Hepatocyte (in vitro differentiated cells): ENCODE measurements around the gene MARCHF2. TPM values are rescaled to one million over a fixed set of nuclear protein-coding genes. Genes with fewer than 3 reads are reported as not detected.

Source experiments
- DNase-seq: peaks from one replicate; pipeline ENCODE4 v3.0.0-alpha.2; 2016; ENCODE audit warnings: low spot score
- H2AFZ ChIP-seq: fragments of 200-600 bp; sonication (generic); 2 replicates; pipeline ENCODE4 v1.6.0; 2016; ENCODE audit warnings: antibody characterized with exemption, mild to moderate bottlenecking
- H3K27ac ChIP-seq: fragments of 200-600 bp; sonication (generic); 2 replicates; pipeline ENCODE4 v1.5.1; 2016; ENCODE audit warnings: mild to moderate bottlenecking
- H3K27me3 ChIP-seq: fragments of 200-600 bp; sonication (generic); 2 replicates; pipeline ENCODE4 v1.6.1; 2016
- H3K36me3 ChIP-seq: fragments of 200-600 bp; sonication (generic); replicated peaks from 2 replicates; pipeline ENCODE4 v1.5.1; 2016; ENCODE audit warnings: low read depth; ENCODE audit not compliant: insufficient read depth
- H3K4me1 ChIP-seq: fragments of 200-600 bp; sonication (generic); 2 replicates; pipeline ENCODE4 v1.5.1; 2016; ENCODE audit warnings: mild to moderate bottlenecking, moderate library complexity; ENCODE audit not compliant: insufficient read depth
- H3K4me2 ChIP-seq: fragments of 200-600 bp; sonication (generic); 2 replicates; pipeline ENCODE4 v1.6.0; 2016
- H3K4me3 ChIP-seq: fragments of 200-600 bp; sonication (generic); 2 replicates; pipeline ENCODE4 v1.5.1; 2016; ENCODE audit warnings: mild to moderate bottlenecking
- H3K79me2 ChIP-seq: fragments of 200-600 bp; sonication (generic); 2 replicates; pipeline ENCODE4 v1.6.0; 2017; ENCODE audit warnings: mild to moderate bottlenecking
- H3K9me2 ChIP-seq: fragments of 200-600 bp; sonication (generic); replicated peaks from 2 replicates; pipeline ENCODE4 v1.6.0; 2017; ENCODE audit warnings: mild to moderate bottlenecking; ENCODE audit not compliant: insufficient read depth
- H3K9me3 ChIP-seq: fragments of 200-600 bp; sonication (generic); 2 replicates; pipeline ENCODE4 v1.5.1; 2016; ENCODE audit warnings: low read depth, mild to moderate bottlenecking
- H4K20me1 ChIP-seq: fragments of 200-600 bp; sonication (generic); 2 replicates; pipeline ENCODE4 v1.6.0; 2016; ENCODE audit warnings: mild to moderate bottlenecking; ENCODE audit not compliant: insufficient read depth, poor library complexity, severe bottlenecking
- CTCF ChIP-seq: fragments of 200-600 bp; sonication (generic); IDR thresholded peaks from 2 replicates; pipeline ENCODE4 v1.5.1; 2016; ENCODE audit warnings: antibody characterized with exemption, mild to moderate bottlenecking; ENCODE audit not compliant: poor library complexity
- EZH2 ChIP-seq: fragments of 200-600 bp; sonication (generic); IDR thresholded peaks from 2 replicates; pipeline ENCODE4 v1.6.1; 2016; ENCODE audit warnings: antibody characterized with exemption, mild to moderate bottlenecking, borderline replicate concordance
- EZH2phosphoT487 ChIP-seq: fragments of 200-600 bp; sonication (generic); IDR thresholded peaks from one replicate; pipeline ENCODE4 v1.6.1; 2018; ENCODE audit warnings: antibody characterized with exemption, mild to moderate bottlenecking, low read depth, moderate library complexity; ENCODE audit not compliant: unreplicated experiment, severe bottlenecking
- WGBS: methylation state at CpG from one replicate; pipeline ENCODE4 v1.1.6; 2016; ENCODE audit warnings: low lambda C conversion rate; ENCODE audit errors: missing lambda C conversion rate; 5-methylcytosine and 5-hydroxymethylcytosine counted together
- polyA plus RNA-seq: library from polyadenylated mRNA; unstranded; fragments of >200 nt; fragmentation: Nextera tagmentation; extraction: Ambion mirVana; gene quantifications from 2 replicates; pipeline ENCODE4 v1.2.1, GENCODE V29; 2016
- total RNA-seq: library from RNA; depleted of rRNA; stranded (reverse); fragments of >200 nt; gene quantifications from 2 replicates; pipeline ENCODE4 v1.2.3, GENCODE V29; 2014

The MARCHF2 gene
- total and polyA plus RNA-seq, 2 experiments from 2014 or later = 38.5 to 73.5 TPM

- Histone ChIP-seq H3K4me3 (no peak overlapping the region), H3K4me2 (no peak overlapping the region), H3K36me3 (no peaks in the 10 kb centered on the region), H4K20me1 (peaks cover 100% of the 10 kb centered on the region), H3K27me3 (no peaks in the 10 kb centered on the region), H2AFZ (no peak overlapping the region), H3K27ac (no peak overlapping the region), H3K9me3 (no peaks in the 10 kb centered on the region), H3K9me2 (no peaks in the 10 kb centered on the region), H3K79me2 (peaks cover 100% of the 10 kb centered on the region), H3K4me1 (peaks cover 52% of the 10 kb centered on the region)
- no peak for TF ChIP-seq EZH2phosphoT487
- no peak for TF ChIP-seq EZH2
- no peak for DNase-seq
- 88% methylated on average over 5 of the region's 5 CpGs for WGBS
Measured at GRCh38 chr19:8455018-8455417, 41.9 kb downstream of the MARCHF2 start.

GRCh38 chr19:8456064-8456463, 43.0 kb downstream of the MARCHF2 start:
- H4K20me1 ChIP-seq = peaks cover 100% of the 10 kb centered on the region
- 75% methylated on average over 7 of the region's 7 CpGs for whole genome bisulfite sequencing
- TF ChIP-seq CTCF (no peak), EZH2phosphoT487 (no peak), EZH2 (no peak)
- no peak overlapping the region for H3K4me2 ChIP-seq
- no peak for DNase-seq
- H3K27ac ChIP-seq = no peak overlapping the region
- no peaks in the 10 kb centered on the region for H3K27me3 ChIP-seq
- peaks cover 59% of the 10 kb centered on the region for H3K4me1 ChIP-seq
- H3K4me3 ChIP-seq = no peak overlapping the region
- peaks cover 100% of the 10 kb centered on the region for H3K79me2 ChIP-seq
- no peaks in the 10 kb centered on the region for H3K9me3 ChIP-seq
- H2AFZ ChIP-seq = no peak overlapping the region
- H3K36me3 ChIP-seq = no peaks in the 10 kb centered on the region
- no peaks in the 10 kb centered on the region for H3K9me2 ChIP-seq

- Histone ChIP-seq H4K20me1 (peaks cover 100% of the 10 kb centered on the region), H3K36me3 (no peaks in the 10 kb centered on the region), H3K4me1 (peaks cover 54% of the 10 kb centered on the region), H3K4me2 (peak overlapping the region; percentile 47), H3K9me2 (no peaks in the 10 kb centered on the region), H3K9me3 (no peaks in the 10 kb centered on the region), H3K27ac (peak overlapping the region; percentile 47), H3K79me2 (peaks cover 100% of the 10 kb centered on the region), H3K4me3 (no peak overlapping the region), H3K27me3 (no peaks in the 10 kb centered on the region), H2AFZ (no peak overlapping the region)
- 89% methylated on average over 3 of the region's 3 CpGs for WGBS
- no peak for TF ChIP-seq EZH2
- TF ChIP-seq CTCF = no peak
- no peak for TF ChIP-seq EZH2phosphoT487
- DNase-seq = no peak
Measured at GRCh38 chr19:8457209-8457608, 44.1 kb downstream of the MARCHF2 start.

- Histone ChIP-seq H3K4me3 (no peak overlapping the region), H3K9me2 (no peaks in the 10 kb centered on the region), H3K79me2 (peaks cover 100% of the 10 kb centered on the region), H3K4me2 (peak overlapping the region; percentile 47), H4K20me1 (peaks cover 100% of the 10 kb centered on the region), H3K9me3 (no peaks in the 10 kb centered on the region), H3K4me1 (peaks cover 49% of the 10 kb centered on the region), H2AFZ (no peak overlapping the region), H3K27me3 (no peaks in the 10 kb centered on the region), H3K27ac (peak overlapping the region; percentile 47), H3K36me3 (no peaks in the 10 kb centered on the region)
- 65% methylated on average over 1 of the region's 1 CpG for WGBS
- no peak for DNase-seq
- TF ChIP-seq EZH2phosphoT487 (no peak), EZH2 (no peak), CTCF (no peak)
Measured at GRCh38 chr19:8457827-8458226, 44.7 kb downstream of the MARCHF2 start.
